B cell (primary cell): Measurements from ENCODE around the gene NDUFS7.

Source experiments
- EZH2 ChIP-seq: IDR thresholded peaks from 2 replicates; pipeline ENCODE4 v1.6.1; 2012; ENCODE audit warnings: borderline replicate concordance, low read depth, mild to moderate bottlenecking, moderate library complexity, low read length; ENCODE audit not compliant: insufficient read depth, poor library complexity, severe bottlenecking
- TF ChIP-seq, protein P1 (sequence below): fragments of 200-600 bp; IDR thresholded peaks from one replicate; pipeline ENCODE4 v1.8.0; 2022; ENCODE audit warnings: antibody characterized with exemption, mild to moderate bottlenecking

DNA sequence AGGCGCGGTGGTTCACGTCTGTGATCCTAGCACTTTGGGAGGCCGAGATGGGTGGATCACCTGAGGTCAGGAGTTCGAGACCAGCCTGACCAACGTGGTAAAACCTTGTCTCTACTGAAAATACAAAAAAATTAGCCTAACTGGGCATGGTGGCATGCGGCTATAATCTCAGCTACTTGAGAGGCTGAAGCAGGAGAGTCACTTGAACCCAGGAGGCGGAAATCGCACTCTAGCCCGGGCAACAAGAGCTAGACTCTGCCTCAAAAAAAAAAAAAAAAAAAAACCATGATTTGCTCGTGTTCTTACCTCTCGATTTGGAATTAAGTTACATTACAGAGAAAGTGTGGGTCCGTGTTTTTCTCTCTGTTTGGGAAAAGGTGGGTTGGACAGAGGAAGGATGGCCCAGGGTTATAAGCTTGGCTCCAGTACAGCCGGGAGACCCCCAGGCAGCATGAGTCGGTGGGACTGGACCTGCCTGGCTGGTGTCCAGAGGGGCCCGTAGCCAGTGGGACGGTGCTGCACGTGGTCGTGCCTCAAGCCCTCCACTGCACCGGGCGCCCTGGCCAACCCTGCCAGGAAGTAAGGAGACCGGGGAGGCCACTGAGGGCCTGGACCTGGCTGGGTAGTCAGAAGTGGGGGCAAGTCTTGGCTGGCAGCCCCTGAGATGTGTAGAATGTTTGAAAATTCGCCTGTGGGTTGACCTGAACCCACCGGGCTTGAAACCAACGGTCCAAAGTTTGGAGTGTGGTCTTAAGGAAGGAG, 58.2 kb downstream of the NDUFS7 start:
- TF ChIP-seq, protein P1, sequence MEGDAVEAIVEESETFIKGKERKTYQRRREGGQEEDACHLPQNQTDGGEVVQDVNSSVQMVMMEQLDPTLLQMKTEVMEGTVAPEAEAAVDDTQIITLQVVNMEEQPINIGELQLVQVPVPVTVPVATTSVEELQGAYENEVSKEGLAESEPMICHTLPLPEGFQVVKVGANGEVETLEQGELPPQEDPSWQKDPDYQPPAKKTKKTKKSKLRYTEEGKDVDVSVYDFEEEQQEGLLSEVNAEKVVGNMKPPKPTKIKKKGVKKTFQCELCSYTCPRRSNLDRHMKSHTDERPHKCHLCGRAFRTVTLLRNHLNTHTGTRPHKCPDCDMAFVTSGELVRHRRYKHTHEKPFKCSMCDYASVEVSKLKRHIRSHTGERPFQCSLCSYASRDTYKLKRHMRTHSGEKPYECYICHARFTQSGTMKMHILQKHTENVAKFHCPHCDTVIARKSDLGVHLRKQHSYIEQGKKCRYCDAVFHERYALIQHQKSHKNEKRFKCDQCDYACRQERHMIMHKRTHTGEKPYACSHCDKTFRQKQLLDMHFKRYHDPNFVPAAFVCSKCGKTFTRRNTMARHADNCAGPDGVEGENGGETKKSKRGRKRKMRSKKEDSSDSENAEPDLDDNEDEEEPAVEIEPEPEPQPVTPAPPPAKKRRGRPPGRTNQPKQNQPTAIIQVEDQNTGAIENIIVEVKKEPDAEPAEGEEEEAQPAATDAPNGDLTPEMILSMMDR = no peak
- TF ChIP-seq EZH2 = no peak
